Thyroid gland (tissue), 4 donors: ENCODE data around the gene E4F1.

Source experiments
- POLR2A ChIP-seq, 2 donors: fragments of 450-650 bp; IDR thresholded peaks; one replicate each; pipeline ENCODE4 v1.6.1; 2017; ENCODE audit warnings: antibody characterized with exemption in 2 of 2, mild to moderate bottlenecking in 2 of 2, moderate library complexity in 1 of 2
- TF ChIP-seq, protein P1 (sequence below), 6 experiments: fragments of 200-600 bp in 3 of 6; fragments of 450-650 bp in 3 of 6; sonication (generic) in 3 of 6; IDR thresholded peaks; one replicate each; pipeline ENCODE4 v1.5.1; 2016 to 2019; ENCODE audit warnings: antibody characterized with exemption in 6 of 6, mild to moderate bottlenecking in 2 of 6, inconsistent platforms in 1 of 6, moderate library complexity in 1 of 6

DNA sequence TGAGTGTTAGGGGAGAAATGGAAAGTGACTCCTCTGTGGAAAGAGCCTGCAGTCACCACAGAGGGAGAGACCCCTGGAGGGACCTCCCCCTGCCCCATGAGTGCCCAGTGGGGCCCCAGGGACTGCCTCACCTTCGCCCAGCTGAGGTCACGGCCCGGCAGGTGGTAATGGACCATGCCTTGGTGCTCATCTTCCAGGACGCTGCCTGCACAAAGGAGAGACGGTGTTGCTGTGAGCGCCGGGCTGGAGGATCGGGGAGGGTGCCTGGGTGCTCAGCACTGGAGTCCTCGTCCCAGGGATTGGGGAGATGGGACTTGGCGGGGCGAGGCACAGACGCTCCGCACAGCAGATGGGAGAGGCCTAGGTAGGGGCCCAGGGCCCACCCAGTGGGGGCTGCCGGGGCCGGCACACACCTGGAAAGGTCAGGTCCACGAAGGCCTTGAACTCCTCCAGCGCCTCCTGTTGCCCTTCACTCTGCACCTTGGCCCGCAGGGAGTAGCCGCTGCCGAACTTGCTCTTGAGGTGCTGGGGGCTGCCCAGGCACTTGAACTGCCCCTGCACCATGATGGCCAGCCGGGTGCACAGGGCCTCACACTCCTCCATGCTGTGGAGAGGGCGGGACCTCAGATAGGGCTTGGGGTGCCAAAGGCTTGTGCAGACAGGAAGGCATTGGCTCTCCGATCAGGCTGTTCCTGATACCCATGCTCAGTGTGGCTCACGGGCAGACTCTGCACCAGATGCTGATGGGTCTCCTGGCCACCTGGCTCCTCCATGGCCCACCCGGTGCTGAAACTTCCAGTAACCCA, 54.3 kb downstream of the E4F1 start:
- TF ChIP-seq, protein P1, sequence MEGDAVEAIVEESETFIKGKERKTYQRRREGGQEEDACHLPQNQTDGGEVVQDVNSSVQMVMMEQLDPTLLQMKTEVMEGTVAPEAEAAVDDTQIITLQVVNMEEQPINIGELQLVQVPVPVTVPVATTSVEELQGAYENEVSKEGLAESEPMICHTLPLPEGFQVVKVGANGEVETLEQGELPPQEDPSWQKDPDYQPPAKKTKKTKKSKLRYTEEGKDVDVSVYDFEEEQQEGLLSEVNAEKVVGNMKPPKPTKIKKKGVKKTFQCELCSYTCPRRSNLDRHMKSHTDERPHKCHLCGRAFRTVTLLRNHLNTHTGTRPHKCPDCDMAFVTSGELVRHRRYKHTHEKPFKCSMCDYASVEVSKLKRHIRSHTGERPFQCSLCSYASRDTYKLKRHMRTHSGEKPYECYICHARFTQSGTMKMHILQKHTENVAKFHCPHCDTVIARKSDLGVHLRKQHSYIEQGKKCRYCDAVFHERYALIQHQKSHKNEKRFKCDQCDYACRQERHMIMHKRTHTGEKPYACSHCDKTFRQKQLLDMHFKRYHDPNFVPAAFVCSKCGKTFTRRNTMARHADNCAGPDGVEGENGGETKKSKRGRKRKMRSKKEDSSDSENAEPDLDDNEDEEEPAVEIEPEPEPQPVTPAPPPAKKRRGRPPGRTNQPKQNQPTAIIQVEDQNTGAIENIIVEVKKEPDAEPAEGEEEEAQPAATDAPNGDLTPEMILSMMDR (IDR thresholded peaks at IDR 0.05): no peak
- no peak for TF ChIP-seq POLR2A (IDR thresholded peaks at IDR 0.05)
